Measurements from ENCODE around the gene LASP1NB.

DNA sequence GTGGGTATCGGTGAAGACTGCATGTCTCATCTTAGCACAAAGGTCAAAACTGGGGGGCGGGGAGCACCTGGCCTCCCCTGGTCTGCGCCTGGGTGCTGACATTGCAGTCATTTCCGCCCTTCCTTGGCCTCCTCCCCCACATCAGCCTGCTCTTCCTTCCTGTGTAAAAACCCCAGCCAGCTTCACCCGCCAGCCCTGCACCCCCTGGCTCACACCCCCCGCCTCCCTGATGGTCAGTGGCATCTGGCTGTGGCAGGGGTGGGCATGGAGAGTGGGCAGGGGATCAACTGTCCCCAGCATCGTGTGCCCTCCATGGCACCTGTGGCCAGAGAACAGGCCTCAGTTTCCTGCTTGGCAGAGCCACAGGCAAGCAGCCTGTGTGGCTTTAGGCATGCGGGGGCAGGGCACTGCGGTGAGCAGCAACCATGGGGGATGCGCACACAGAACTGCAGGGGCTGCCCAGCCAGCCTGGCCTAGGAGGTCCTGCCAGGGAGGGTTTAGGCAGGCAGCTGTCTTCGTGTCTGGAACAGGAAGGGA is 26.5 kb upstream of the LASP1NB start:
- TF ChIP-seq CREM (IDR thresholded peaks at IDR 0.05): no peak
- TF ChIP-seq CREM (CRISPR knock-in tag; IDR thresholded peaks at IDR 0.05): no peak
- TF ChIP-seq ZNF260 (CRISPR knock-in tag; IDR thresholded peaks at IDR 0.05; ENCODE audit: borderline replicate concordance, low read depth): no peak
- TF ChIP-seq, protein P1, sequence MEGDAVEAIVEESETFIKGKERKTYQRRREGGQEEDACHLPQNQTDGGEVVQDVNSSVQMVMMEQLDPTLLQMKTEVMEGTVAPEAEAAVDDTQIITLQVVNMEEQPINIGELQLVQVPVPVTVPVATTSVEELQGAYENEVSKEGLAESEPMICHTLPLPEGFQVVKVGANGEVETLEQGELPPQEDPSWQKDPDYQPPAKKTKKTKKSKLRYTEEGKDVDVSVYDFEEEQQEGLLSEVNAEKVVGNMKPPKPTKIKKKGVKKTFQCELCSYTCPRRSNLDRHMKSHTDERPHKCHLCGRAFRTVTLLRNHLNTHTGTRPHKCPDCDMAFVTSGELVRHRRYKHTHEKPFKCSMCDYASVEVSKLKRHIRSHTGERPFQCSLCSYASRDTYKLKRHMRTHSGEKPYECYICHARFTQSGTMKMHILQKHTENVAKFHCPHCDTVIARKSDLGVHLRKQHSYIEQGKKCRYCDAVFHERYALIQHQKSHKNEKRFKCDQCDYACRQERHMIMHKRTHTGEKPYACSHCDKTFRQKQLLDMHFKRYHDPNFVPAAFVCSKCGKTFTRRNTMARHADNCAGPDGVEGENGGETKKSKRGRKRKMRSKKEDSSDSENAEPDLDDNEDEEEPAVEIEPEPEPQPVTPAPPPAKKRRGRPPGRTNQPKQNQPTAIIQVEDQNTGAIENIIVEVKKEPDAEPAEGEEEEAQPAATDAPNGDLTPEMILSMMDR (CRISPR knock-in tag; IDR thresholded peaks at IDR 0.05): no peak
- TF ChIP-seq ZNF605 (CRISPR knock-in tag; IDR thresholded peaks at IDR 0.05): no peak
- no peak for TF ChIP-seq NFIC (IDR thresholded peaks at IDR 0.05; ENCODE audit: low read length)
- TF ChIP-seq, protein P2, sequence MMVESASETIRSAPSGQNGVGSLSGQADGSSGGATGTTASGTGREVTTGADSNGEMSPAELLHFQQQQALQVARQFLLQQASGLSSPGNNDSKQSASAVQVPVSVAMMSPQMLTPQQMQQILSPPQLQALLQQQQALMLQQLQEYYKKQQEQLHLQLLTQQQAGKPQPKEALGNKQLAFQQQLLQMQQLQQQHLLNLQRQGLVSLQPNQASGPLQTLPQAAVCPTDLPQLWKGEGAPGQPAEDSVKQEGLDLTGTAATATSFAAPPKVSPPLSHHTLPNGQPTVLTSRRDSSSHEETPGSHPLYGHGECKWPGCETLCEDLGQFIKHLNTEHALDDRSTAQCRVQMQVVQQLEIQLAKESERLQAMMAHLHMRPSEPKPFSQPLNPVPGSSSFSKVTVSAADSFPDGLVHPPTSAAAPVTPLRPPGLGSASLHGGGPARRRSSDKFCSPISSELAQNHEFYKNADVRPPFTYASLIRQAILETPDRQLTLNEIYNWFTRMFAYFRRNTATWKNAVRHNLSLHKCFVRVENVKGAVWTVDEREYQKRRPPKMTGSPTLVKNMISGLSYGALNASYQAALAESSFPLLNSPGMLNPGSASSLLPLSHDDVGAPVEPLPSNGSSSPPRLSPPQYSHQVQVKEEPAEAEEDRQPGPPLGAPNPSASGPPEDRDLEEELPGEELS (CRISPR knock-in tag; IDR thresholded peaks at IDR 0.05): no peak
- no peak for TF ChIP-seq HNRNPLL (IDR thresholded peaks at IDR 0.05; ENCODE audit: low read depth, low read length, poor library complexity, severe bottlenecking)
- no peak for TF ChIP-seq ZNF382 (CRISPR knock-in tag; IDR thresholded peaks at IDR 0.05; ENCODE audit: borderline replicate concordance)
- no peak for TF ChIP-seq POLR2AphosphoS2 (IDR thresholded peaks at IDR 0.05; ENCODE audit: low read depth, low read length)

Data from HepG2 (cell line).